ENCODE measurements around the gene TNFRSF17.

GRCh38 chr16:11967195-11967911, 2.3 kb downstream of the TNFRSF17 start:
- TF ChIP-seq CTCF (conservative IDR thresholded peaks at IDR 0.05) (no peak), EZH2 (IDR thresholded peaks at IDR 0.05; ENCODE audit: low read depth) (no peak)
